ENCODE measurements around the gene PNRC1. TPM values are rescaled to one million over a fixed set of nuclear protein-coding genes. Genes with fewer than 3 reads are reported as not detected.
A peak's percentile ranks its signal among the peaks of the same experiment; 100 is the strongest.

PNRC1 gene
- total RNA-seq, 1 experiment from 2014 or later, result 45.1 TPM

- Histone ChIP-seq H3K9me3 (no peaks in the 10 kb centered on the region), H3K36me3 (ENCODE audit: control insufficient read depth, insufficient read depth, low read length) (no peaks in the 10 kb centered on the region), H3K4me3 (ENCODE audit: low read depth, low read length) (no peak overlapping the region), H3K27me3 (replicated peaks; ENCODE audit: control insufficient read depth, insufficient read depth, low read length) (no peaks in the 10 kb centered on the region), H3K4me1 (peaks cover 19% of the 10 kb centered on the region)
- Mint-ChIP-seq H3K4me1 (ENCODE audit: low read depth, unreplicated experiment) (peaks cover 19% of the 10 kb centered on the region), H3K27ac (ENCODE audit: unreplicated experiment) (no peak overlapping the region), H3K9me3 (ENCODE audit: unreplicated experiment) (no peaks in the 10 kb centered on the region), H3K4me3 (ENCODE audit: unreplicated experiment) (no peak overlapping the region), H3K36me3 (ENCODE audit: insufficient read depth, unreplicated experiment) (no peaks in the 10 kb centered on the region), H3K27me3 (ENCODE audit: insufficient read depth, unreplicated experiment) (no peaks in the 10 kb centered on the region)
- CTCF ChIA-PET, result no interaction called here
- intact Hi-C loops (cut with micrococcal nuclease; ENCODE audit: unreplicated experiment), result no loop called here
- DNase-seq, result no peak
- BruUV-seq (replicated peaks), result no TSS peak
- POLR2A ChIA-PET, result interaction anchor here (1.0 kb wide), 1 partner anchor 29 kb away, joined by 4 read pairs; the partner anchor contains the start of gene PNRC1
- no peak for TF ChIP-seq CTCF (IDR thresholded peaks at IDR 0.05; ENCODE audit: insufficient read depth in 1 of 2, low read depth in 1 of 2, low read length in 1 of 2, severe bottlenecking in 1 of 2, unreplicated experiment in 1 of 2)
These were observed 28.9 kb upstream of the PNRC1 start for GRCh38 chr6:89051676-89052075.

- H3K36me3 ChIP-seq (ENCODE audit: control insufficient read depth, insufficient read depth, low read length), result no peaks in the 10 kb centered on the region
These were observed 26.3 kb upstream of the PNRC1 start for GRCh38 chr6:89054208-89054607.

GRCh38 chr6:89057759-89058158 lies 22.8 kb upstream of the PNRC1 start:
- ChIA-PET CTCF (no interaction called here), POLR2A (no interaction called here)
- Mint-ChIP-seq H3K27me3 (ENCODE audit: insufficient read depth, unreplicated experiment) (no peaks in the 10 kb centered on the region), H3K4me3 (ENCODE audit: unreplicated experiment) (no peak overlapping the region), H3K36me3 (ENCODE audit: insufficient read depth, unreplicated experiment) (no peaks in the 10 kb centered on the region), H3K27ac (ENCODE audit: unreplicated experiment) (peak overlapping the region; percentile 84), H3K4me1 (ENCODE audit: low read depth, unreplicated experiment) (peaks cover 14% of the 10 kb centered on the region), H3K9me3 (ENCODE audit: unreplicated experiment) (no peaks in the 10 kb centered on the region)
- Histone ChIP-seq H3K9me3 (no peaks in the 10 kb centered on the region), H3K4me3 (ENCODE audit: low read depth, low read length) (no peak overlapping the region), H3K4me1 (peaks cover 11% of the 10 kb centered on the region), H3K27me3 (replicated peaks; ENCODE audit: control insufficient read depth, insufficient read depth, low read length) (no peaks in the 10 kb centered on the region), H3K36me3 (ENCODE audit: control insufficient read depth, insufficient read depth, low read length) (no peaks in the 10 kb centered on the region)
- intact Hi-C loops (cut with micrococcal nuclease; ENCODE audit: unreplicated experiment), result no loop called here
- no peak for TF ChIP-seq CTCF (IDR thresholded peaks at IDR 0.05; ENCODE audit: insufficient read depth in 1 of 2, low read depth in 1 of 2, low read length in 1 of 2, severe bottlenecking in 1 of 2, unreplicated experiment in 1 of 2)
- DNase-seq, result no peak
- BruUV-seq (replicated peaks), result no TSS peak

More at GRCh38 chr6:89054208-89054607, 26.3 kb upstream of the PNRC1 start:
- TF ChIP-seq CTCF (IDR thresholded peaks at IDR 0.05; ENCODE audit: insufficient read depth in 1 of 2, low read depth in 1 of 2, low read length in 1 of 2, severe bottlenecking in 1 of 2, unreplicated experiment in 1 of 2), result no peak
- intact Hi-C loops (cut with micrococcal nuclease; ENCODE audit: unreplicated experiment), result no loop called here
- H3K4me1 Mint-ChIP-seq (ENCODE audit: low read depth, unreplicated experiment), result peaks cover 14% of the 10 kb centered on the region
- Histone ChIP-seq H3K9me3 (no peaks in the 10 kb centered on the region), H3K4me1 (peaks cover 11% of the 10 kb centered on the region), H3K27me3 (replicated peaks; ENCODE audit: control insufficient read depth, insufficient read depth, low read length) (no peaks in the 10 kb centered on the region), H3K4me3 (ENCODE audit: low read depth, low read length) (no peak overlapping the region)
- H3K27ac Mint-ChIP-seq (ENCODE audit: unreplicated experiment), result no peak overlapping the region
- no peak overlapping the region for H3K4me3 Mint-ChIP-seq (ENCODE audit: unreplicated experiment)
- H3K9me3 Mint-ChIP-seq (ENCODE audit: unreplicated experiment), result no peaks in the 10 kb centered on the region
- no peaks in the 10 kb centered on the region for H3K27me3 Mint-ChIP-seq (ENCODE audit: insufficient read depth, unreplicated experiment)
- ChIA-PET CTCF (no interaction called here), POLR2A (no interaction called here)
- no peaks in the 10 kb centered on the region for H3K36me3 Mint-ChIP-seq (ENCODE audit: insufficient read depth, unreplicated experiment)
- no peak for DNase-seq
- BruUV-seq (replicated peaks), result no TSS peak
